HG03139 (cell line): Measurements from ENCODE around the gene TMCO4.
"Not testable (repeated sequence)": the region's sequence is repeated elsewhere in the genome, so short reads cannot be mapped to it uniquely, and the experiment has no call there.

Experiments
- ATAC-seq: cut with Tn5 transposase; IDR thresholded peaks from one replicate; pipeline ENCODE4 v1.9.1; 2021; ENCODE audit not compliant: unreplicated experiment

Gene TMCO4

DNA sequence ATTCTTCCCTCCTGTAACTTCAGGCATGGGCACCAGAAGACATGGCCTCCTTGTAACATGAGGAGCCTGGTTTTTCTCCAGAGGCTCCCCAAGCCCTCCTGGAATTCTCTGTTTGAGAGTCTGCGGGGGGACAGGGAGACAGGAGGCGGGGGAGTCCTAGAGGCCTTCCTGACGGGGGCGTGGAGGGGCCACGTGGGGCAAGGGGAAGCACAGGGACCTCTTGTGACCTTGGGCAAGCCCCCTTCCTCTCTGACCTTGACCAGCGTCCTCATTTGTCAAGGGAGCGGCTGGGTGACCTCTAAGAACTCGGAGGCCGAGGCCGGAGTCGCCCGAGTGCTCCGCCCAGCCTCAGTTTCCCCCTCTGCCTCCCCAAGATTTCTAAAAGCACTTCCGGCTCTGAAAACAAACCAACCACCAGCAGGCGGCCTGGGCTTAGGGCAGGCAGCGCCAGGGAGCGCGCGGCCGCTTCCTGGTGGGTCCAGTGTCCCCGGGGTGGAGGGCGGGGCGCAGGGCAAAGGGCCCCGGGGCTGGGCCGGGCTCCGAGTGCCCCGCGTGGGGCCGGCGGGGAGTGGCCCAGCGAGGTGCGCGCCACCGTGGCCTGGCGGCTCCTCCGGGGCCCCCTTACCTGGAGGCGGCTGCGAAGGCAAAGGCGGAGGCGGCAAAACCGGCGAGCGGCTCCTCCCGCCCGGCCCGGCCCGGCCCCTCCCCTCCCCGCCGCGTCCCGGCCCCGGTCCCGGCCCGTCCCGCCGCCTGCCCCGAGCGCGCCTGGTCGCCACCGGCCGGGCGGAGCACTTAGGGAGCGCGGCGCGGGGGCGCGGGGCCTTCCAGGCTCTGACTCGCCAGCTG is at the start of gene TMCO4:
Gene TMCO4 (minus strand): TSS at position 687 of the 846 bp plus-strand sequence. CDS start 19,158 bp downstream, outside the sequence.
- peak; percentile 71 for ATAC-seq

DNA sequence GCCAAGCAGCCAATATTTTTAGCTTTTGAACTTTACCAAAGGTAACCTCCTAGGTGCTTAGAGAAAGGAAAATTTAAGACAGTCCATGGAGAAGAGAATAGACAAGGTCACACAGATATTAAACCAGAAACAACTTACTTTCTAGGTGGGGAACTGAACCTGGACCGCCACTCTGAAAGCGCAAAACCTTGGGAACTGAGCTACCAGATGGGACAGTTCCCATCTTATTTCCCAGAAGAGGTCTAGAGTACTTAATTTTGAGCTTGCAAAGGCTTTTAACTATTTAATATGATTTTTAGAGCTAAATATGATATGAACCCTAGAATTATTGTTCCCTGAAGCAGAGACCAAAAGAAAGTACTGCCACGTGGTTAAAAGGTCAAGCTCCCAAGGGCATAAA is 49.6 kb upstream of the TMCO4 start:
- not testable (repeated sequence) for ATAC-seq

DNA sequence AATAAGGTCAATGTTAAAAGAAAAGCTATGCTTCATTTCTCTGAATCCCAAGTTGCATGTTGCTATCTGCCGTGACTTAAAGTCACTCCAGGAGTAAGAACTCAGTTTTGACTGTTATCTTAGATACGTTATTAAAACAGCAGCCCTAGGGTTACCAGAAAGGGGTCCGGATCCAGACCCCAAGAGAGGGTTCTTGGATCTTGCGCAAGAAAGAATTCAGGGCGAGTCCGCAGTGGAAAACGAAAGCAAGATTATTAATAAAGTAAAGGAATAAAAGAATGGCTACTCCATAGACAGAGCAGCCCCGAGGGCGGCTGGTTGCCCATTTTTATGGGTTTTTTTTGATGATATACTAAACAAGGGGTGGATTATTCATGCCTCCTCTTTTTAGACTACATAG is 47.6 kb upstream of the TMCO4 start:
- ATAC-seq = not testable (repeated sequence)

DNA sequence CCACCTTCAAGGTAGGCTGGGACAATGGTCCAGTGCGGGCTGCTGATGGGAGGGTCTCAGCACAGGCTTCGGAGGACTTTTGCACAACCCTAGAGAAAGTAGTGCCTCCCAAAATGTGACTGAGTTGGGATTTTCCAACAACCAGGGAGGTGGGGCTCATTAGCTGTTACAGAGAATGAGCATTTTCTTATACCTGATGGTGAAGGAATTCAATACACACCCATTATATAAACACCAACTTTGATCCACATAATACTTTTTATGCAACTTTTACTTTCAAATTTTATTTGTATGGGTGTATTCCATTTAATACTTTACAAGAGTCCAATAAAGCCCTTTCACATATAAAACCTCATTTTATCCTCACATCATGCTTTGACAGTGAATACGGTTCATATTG is 46.6 kb upstream of the TMCO4 start:
- ATAC-seq = no peak

DNA sequence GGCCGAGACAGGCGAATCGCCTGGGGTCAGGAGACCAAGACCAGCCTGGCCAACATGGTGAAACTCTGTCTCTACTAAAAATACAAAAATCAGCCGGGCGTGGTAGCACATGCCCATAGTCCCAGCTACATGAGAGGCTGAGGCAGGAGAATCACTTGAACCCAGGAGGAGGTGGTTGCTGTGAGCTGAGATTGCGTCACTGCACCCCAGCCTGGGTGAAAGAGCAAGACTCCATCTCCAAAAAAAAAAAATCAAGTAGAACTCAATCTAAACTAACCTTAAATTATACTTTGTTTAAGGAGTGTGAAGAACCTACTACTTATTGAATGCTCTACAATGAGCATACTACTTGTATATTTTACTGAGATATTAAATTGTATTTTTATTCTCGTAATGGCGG is 45.8 kb upstream of the TMCO4 start:
- ATAC-seq = no peak

DNA sequence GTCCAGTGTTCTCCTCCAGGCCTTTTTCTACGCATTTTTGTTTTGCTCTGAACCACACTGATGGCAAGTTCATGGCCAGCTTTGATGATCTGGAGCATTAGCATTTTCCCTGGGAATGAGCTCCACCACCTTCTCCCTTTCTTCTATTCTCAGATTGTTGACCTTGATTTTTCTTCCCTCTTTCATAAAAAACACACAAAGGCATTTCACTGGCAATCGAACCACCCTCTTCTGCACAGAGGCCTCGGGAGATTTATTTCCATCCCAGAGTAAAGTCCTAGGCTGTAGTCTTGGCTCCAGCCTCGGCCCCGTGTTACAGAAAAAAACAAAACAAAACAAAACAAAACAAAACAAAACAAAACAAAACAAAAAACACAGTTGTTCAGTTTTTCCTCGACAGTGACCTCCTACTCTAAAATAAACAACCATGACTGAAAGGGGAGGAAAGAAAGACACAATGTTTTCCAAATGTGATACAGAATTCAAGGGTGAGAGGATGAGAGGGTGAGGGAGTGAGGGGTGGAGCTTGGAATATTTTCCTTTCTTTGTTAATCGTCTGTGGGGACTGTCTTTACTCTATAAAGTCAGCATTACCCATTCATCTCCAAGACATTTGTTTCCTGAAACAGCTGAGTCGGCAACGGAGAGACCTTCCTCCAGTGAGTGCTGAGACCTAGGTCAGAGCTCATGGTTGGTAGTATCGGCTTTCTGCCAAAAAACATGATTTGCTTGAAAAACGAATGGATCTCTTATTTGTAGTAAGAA is 45.2 kb upstream of the TMCO4 start:
- ATAC-seq = no peak

DNA sequence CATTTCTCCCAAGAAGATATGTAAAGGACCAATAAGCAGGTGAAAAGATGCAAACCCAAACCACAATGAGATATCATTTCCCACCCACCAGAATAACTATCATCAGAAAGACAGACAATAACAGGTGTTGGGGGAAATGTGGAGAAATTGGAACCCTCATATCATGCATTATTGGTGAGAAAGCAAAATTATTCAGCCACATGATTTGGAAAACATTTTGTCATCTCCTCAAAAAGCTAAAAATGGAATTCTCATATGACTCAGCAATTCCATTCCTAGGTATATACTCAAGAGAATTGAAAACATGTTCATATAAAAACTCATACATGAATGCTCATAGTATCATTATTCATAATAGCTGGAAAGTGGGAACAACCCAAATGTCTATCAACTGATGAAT is 40.5 kb upstream of the TMCO4 start:
- no peak for ATAC-seq

DNA sequence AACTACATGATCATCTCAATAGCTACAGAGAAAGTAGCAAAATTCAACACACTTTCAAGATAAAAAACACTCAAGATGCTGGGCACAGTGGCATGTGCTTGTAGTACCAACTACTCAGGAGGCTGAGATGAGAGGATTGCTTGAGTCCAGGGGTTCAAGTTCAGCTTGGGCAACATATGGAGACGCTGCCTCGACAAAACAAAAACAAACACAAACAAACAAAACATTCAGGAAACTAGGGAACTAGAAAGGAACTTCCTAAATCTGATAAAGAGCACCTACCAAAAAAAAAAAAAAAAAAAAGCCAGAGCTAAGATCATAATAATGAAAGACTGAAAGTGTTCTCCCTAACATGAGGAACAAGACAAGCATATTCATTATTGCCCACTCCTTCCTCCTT is 38.1 kb upstream of the TMCO4 start:
- no peak for ATAC-seq

DNA sequence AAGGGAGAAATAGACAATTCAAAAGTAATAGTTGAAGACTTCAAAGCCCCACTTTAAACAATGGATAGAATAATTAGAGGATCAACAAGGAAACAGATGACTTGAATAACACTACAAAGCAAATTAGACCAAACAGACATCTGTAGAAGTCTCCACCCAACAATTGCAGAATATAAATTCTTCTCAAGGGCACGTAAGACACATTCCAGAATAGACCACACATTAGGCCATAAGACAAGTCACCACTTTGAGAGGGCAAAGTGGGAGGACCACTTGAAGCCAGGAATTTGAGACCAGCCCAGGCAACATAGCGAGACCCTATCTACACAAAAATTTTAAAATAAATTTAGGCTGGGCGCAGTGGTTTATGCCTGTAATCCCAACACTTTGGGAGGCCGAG is 35.9 kb upstream of the TMCO4 start:
- no peak for ATAC-seq

DNA sequence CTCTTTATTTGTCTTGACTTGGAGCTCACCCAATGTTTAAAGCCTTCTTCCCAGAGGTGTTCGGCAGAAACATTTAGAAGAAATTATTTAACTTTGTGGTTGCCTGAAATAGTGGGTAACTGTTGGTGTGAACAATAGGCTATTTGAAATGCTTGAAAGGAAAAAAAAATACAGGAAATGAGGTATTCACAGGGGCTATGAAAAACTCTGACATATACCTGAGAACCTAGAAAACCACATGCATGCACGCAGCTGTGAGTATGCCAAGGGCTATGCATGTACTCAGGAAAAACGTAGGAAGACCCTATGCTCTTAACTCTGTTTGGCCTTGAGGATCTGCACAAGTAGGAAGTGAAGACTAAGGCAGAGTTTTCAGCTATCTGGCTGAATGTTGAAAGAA is 31.7 kb upstream of the TMCO4 start:
- ATAC-seq = no peak

DNA sequence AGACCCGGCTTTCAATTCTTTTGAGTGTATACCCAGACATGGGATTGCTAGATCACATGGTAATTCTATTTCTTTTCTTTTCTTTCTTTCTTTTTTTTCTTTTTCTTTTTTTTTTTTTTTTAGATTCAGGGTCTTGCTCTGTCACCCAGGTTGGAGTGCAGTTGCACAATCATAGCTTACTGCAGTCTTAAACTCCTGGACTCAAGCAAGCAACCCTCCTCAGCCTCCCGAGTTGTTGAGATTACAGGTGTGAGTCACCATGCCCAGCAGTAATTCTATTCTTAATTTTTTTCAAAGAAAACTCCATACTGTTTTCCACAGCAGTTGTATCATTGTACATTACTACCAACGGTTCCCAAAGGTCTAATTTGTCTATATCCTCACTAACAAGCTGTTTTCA is 28.8 kb upstream of the TMCO4 start:
- ATAC-seq = no peak

DNA sequence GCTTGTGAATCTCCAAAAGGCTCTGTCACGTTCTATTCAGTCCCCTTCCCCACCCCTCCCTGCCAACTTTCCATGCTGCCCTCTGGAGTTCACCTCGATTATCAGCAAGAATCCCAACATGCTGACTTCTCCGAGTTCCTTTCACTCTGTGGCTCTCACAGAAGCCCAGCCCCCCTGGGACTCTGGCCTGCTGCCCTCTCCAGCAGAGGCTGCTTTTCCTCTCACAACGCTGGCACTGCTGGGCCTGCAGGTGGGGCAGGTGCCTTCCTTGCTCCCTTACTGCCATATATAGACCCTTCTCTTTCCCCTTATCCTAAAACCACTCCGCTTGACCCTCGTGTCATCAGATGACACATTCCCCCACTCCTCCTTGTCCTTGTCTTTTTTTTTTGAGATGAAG is 25.6 kb upstream of the TMCO4 start:
- ATAC-seq = no peak

DNA sequence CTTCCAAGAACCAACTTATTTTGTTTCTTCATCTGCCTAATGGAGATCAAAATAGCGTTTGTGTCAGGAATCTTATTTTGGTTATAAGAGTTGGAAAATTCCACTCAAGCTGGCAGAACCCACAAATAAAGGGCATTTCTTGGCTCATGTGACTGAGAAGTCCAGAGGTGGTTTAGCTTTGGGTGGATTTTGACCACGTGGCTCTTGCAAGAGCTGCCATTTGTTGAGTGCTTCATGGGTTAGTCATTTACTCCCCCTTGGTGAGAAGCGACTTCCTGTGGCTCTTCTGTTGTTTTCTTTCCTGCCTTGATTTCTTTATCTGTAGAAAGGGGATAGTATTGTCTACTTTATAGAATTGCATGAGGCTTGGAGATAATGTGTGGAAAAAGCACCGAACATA is 24.8 kb upstream of the TMCO4 start:
- ATAC-seq = no peak

DNA sequence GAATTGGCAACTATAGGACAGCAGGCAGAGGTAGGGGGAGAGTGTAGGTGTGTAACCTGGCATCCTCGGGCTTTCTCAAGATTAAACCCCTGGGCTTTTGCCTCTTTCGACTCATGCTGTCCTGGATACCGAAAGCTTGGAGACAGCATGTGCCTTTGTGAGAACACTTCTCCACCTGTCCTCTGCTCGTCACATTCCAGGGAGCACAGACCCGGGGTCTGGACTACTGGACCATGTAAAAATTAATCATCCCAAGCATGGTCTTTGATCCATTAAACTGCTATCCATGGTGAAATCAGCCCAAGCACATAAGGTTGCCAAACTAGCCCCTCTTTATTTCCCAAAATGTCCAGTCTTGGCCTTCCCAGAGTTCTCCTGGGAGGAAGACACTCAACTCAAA is 24.3 kb upstream of the TMCO4 start:
- no peak for ATAC-seq

DNA sequence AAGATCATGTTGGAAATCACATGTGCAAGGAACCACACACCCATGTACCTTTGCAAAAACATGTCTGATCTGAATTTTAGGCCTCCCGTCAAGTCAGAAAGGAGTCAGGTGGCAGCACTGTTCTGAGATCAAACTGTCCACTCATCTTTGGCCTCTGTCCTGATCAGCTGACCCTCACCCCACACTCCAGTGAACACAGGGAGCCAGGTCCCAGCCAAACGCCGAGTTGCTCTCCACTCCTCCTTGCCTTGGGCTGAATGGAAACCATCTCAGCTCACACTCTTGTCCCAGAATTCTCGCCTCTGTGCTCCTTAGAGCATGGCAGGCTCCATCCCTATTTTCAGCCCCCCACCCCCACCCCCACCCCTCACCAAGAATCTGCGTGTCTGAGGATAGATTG is 20.0 kb upstream of the TMCO4 start:
- no peak for ATAC-seq

DNA sequence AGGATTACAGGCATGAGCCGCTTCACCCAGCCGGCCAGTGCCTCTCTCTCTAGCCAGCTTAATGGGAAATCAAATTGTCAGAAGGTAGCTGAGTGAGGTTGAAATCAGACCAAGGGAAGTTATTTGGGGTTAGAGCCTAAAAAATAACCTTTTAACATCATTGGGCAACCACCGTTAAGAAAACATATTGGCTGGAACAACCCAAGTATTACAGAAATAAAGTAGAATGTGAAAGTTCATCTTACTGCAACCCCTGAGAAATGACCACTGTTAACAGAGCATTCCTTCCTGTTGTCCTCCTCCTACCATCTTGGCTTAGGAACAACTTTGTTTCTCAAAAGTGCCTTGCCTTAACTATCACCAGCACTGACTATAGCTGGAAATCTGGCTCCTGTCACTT is 18.6 kb upstream of the TMCO4 start:
- no peak for ATAC-seq

DNA sequence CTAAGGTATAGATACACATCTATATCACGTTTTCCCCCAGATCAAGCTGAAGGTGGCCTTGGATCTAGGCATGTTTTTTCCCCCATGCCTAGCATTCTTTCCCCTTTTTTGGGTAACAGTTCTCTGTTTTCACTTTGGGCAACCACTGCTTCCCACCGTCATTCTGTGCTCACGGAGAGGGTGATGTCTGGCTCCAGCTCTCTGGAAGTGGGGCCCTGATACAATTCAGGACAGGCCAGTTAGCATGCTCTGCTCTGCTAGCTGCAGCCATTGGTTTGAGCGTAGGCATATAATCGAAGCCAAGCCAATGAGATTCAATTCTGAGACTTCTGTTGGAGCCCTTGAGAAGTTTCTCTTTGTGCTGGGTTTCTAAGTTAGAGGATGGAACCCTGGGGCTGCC is 17.4 kb upstream of the TMCO4 start:
- ATAC-seq = no peak

DNA sequence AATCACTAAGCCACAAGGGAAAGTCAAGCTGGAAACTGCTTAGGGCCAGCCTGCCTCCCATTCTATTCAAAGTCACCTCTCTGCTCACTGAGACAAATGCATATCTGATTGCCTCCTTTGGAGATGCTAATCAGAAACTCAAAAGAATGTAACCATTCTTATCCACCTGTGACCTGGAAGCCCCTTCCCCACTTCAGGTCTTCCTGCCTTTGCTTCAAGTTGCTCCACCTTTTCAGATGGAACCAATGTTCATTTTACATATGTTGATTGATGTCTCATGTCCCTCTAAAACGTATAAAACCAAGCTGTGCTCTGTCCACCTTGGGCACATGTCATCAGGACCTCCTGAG is 17.0 kb upstream of the TMCO4 start:
- not testable (repeated sequence) for ATAC-seq

DNA sequence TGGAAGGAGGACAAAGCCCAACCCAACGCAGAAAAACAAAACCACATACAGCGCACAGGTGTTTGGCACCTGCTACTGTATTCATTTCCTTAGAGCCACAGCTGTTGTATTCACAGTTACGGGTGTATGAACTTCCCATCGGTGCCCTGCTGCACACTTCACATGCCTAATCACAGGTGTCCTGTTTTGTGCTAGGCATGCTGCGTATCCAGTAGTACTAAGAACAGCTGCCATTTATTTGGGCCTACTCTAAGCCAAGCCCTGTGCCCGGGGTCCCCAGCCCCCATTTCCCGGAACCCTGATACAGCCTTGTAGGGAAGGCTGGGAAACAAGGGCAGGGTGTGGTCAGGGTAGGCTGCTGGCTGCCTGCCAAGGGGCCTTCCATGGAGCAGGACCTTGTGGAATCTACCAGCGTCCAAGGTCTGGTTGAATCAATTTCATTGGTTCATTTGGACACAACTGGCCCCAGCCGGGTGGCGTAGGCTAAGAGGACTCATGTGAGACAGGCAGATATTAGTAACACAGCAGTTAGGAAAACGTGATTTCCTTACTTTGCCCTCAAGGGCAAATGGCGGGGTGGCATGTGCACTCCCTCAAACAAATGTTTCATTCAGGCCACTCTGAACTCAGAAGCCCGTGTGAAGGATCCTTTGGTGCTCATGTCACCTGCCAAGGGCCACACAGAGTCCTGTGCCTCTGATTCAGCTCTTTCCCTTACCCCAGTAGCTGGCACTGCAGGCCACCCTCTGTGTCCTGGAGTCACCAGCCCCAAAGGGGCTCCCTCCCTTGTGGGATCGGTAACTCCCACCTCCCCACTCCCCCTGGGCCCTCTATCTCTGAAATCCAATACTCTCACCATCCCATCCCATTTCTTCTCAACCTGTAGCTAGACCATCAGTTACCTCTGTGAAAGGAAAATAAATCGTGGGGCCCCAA is 16.4 kb upstream of the TMCO4 start:
- no peak for ATAC-seq

DNA sequence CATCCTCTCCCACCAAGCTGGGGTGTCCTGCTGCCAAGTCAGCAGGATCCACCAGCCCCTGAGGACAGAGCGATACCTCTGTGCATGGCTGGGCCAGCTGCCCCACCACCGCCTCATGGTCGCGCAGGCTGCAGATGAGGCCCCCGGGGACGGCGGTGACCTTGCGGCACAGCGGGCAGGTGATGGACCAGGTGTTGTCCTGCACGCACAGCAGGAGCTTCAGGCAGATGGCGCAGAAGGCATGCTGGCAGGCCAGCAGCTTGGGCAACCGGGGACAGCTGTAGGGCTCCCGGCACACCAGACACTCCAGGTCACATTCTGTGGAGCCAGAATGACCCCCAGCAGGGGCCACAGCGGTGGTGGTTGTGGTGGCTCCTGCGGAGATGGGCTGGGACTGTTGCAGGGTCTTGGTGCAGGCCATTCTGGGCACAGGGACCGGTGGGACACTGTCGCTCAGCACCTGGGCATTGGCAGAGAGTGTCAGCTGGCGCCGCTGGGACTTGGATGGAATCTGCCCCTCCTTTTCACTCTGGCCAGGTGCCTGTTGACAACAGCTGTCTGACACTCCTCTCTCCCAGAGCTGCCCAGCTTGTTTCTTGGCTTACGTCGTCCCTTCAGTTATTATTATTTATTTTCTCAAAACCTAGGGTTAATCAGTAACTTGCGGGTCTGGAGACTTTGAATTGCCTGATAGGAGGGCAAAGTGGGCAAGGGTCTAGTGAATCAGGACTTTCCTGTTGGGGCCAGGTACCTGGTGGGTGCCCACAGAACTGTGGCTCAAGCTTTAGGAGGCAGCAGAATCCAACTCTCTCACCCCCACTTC is 15.2 kb upstream of the TMCO4 start, which contains the start of gene RNF186:
Gene RNF186 (minus strand): TSS at position 603 of the 823 bp plus-strand sequence. CDS start 182 bp downstream, at position 421.
- ATAC-seq = no peak
